Smooth muscle cell (in vitro differentiated cells): ENCODE results near the gene SOWAHC. TPM values are rescaled to one million over a fixed set of nuclear protein-coding genes. Genes with fewer than 3 reads are reported as not detected.

ENCODE experiments used
- DNase-seq: peaks from one replicate; lab custom pipeline; 2025; ENCODE audit not compliant: unreplicated experiment; lab: John Stamatoyannopoulos, UW
- H2AFZ ChIP-seq: fragments of 200-600 bp; sonication (generic); 2 replicates; pipeline ENCODE4 v1.6.0; 2016; ENCODE audit warnings: antibody characterized with exemption, low read depth, mild to moderate bottlenecking
- H3F3A ChIP-seq: fragments of 200-600 bp; sonication (generic); 2 replicates; pipeline ENCODE4 v1.6.0; 2017; ENCODE audit warnings: antibody characterized with exemption, low read depth
- H3K27ac ChIP-seq: fragments of 200-600 bp; sonication (generic); 2 replicates; pipeline ENCODE4 v1.5.1; 2016; ENCODE audit warnings: low read depth, mild to moderate bottlenecking
- H3K27me3 ChIP-seq: fragments of 200-600 bp; sonication (generic); 2 replicates; pipeline ENCODE4 v1.6.1; 2016; ENCODE audit warnings: low read depth, mild to moderate bottlenecking
- H3K36me3 ChIP-seq: fragments of 200-600 bp; sonication (generic); 2 replicates; pipeline ENCODE4 v1.5.1; 2016; ENCODE audit warnings: low read depth
- H3K4me1 ChIP-seq: fragments of 200-600 bp; sonication (generic); 2 replicates; pipeline ENCODE4 v1.5.1; 2016; ENCODE audit warnings: low read depth
- H3K4me2 ChIP-seq: fragments of 200-600 bp; sonication (generic); 2 replicates; pipeline ENCODE4 v1.6.0; 2016; ENCODE audit warnings: mild to moderate bottlenecking
- H3K4me3 ChIP-seq: fragments of 200-600 bp; sonication (generic); 2 replicates; pipeline ENCODE4 v1.5.1; 2016; ENCODE audit warnings: mild to moderate bottlenecking
- H3K79me2 ChIP-seq: fragments of 200-600 bp; sonication (generic); 2 replicates; pipeline ENCODE4 v1.6.0; 2016; ENCODE audit warnings: low read depth, mild to moderate bottlenecking
- H3K9ac ChIP-seq: fragments of 200-600 bp; sonication (generic); 2 replicates; pipeline ENCODE4 v1.6.0; 2016; ENCODE audit warnings: low read depth
- H3K9me3 ChIP-seq: fragments of 200-600 bp; sonication (generic); replicated peaks from 2 replicates; pipeline ENCODE4 v1.5.1; 2016; ENCODE audit warnings: low read depth
- H4K20me1 ChIP-seq: fragments of 200-600 bp; sonication (generic); 2 replicates; pipeline ENCODE4 v1.6.0; 2016; ENCODE audit warnings: low read depth
- CTCF ChIP-seq: fragments of 200-600 bp; sonication (generic); IDR thresholded peaks from 2 replicates; pipeline ENCODE4 v1.5.1; 2017; ENCODE audit warnings: borderline replicate concordance, mild to moderate bottlenecking, antibody characterized with exemption; ENCODE audit not compliant: insufficient read depth, poor library complexity, severe bottlenecking
- WGBS: methylation state at CpG from one replicate; pipeline ENCODE4 v1.1.7; 2016; ENCODE audit warnings: low lambda C conversion rate; 5-methylcytosine and 5-hydroxymethylcytosine counted together
- polyA plus RNA-seq: library from polyadenylated mRNA; unstranded; fragments of >200 nt; fragmentation: Nextera tagmentation; extraction: Ambion mirVana; gene quantifications from 2 replicates; pipeline ENCODE4 v1.2.1, GENCODE V29; 2016
- total RNA-seq: library from RNA; depleted of rRNA; stranded (reverse); fragments of >200 nt; gene quantifications from 2 replicates; pipeline ENCODE4 v1.2.3, GENCODE V29; 2014

Gene SOWAHC
- total and polyA plus RNA-seq, 2 experiments from 2014 or later, result 20.2 to 31.2 TPM

- Histone ChIP-seq H3K9me3 (no peaks in the 10 kb centered on the region), H3K36me3 (no peaks in the 10 kb centered on the region), H2AFZ (no peak overlapping the region), H4K20me1 (peaks cover 54% of the 10 kb centered on the region), H3K4me2 (peak overlapping the region; percentile 92), H3K27me3 (no peaks in the 10 kb centered on the region), H3K27ac (peak overlapping the region; percentile 57), H3K79me2 (peaks cover 60% of the 10 kb centered on the region), H3K9ac (peak overlapping the region; percentile 44), H3K4me1 (peaks cover 22% of the 10 kb centered on the region), H3F3A (peaks cover 19% of the 10 kb centered on the region), H3K4me3 (peak overlapping the region; percentile 87)
- no peak for TF ChIP-seq CTCF
- DNase-seq, result no peak
- 1% methylated on average over 86 of the region's 90 CpGs for WGBS
Measured at GRCh38 chr2:109614715-109615636, 812 bp downstream of the SOWAHC start.

GRCh38 chr2:109615637-109616144 lies 1.5 kb downstream of the SOWAHC start:
- Histone ChIP-seq H3K4me3 (peak overlapping the region; percentile 87), H3K79me2 (peaks cover 53% of the 10 kb centered on the region), H3K27ac (no peak overlapping the region), H2AFZ (no peak overlapping the region), H3K27me3 (no peaks in the 10 kb centered on the region), H4K20me1 (peaks cover 54% of the 10 kb centered on the region), H3K4me1 (peaks cover 20% of the 10 kb centered on the region), H3K36me3 (no peaks in the 10 kb centered on the region), H3K9me3 (no peaks in the 10 kb centered on the region), H3K9ac (peak overlapping the region; percentile 44), H3F3A (peaks cover 11% of the 10 kb centered on the region), H3K4me2 (peak overlapping the region; percentile 92)
- 5% methylated on average over 20 of the region's 24 CpGs for WGBS
- TF ChIP-seq CTCF, result no peak
- no peak for DNase-seq

GRCh38 chr2:109616184-109616583 lies 2.0 kb downstream of the SOWAHC start:
- H3K27ac ChIP-seq, result no peak overlapping the region
- H3K79me2 ChIP-seq, result peaks cover 48% of the 10 kb centered on the region
- peaks cover 20% of the 10 kb centered on the region for H3K4me1 ChIP-seq
- peaks cover 10% of the 10 kb centered on the region for H3F3A ChIP-seq
- peak overlapping the region; percentile 87 for H3K4me3 ChIP-seq
- TF ChIP-seq CTCF, result no peak
- peak overlapping the region; percentile 92 for H3K4me2 ChIP-seq
- no peaks in the 10 kb centered on the region for H3K27me3 ChIP-seq
- no peak for DNase-seq
- 25% methylated on average over 5 of the region's 5 CpGs for WGBS
- no peak overlapping the region for H3K9ac ChIP-seq
- H2AFZ ChIP-seq, result no peak overlapping the region
- no peaks in the 10 kb centered on the region for H3K36me3 ChIP-seq
- no peaks in the 10 kb centered on the region for H3K9me3 ChIP-seq
- peaks cover 54% of the 10 kb centered on the region for H4K20me1 ChIP-seq
